NCI-H2196 treated with DMSO at 0.1 percent for 48 hours (cell line): ENCODE measurements around the gene PGLYRP3.
"Not testable (repeated sequence)": the region's sequence is repeated elsewhere in the genome, so short reads cannot be mapped to it uniquely, and the experiment has no call there.

Experiments
- DNase-seq: peaks from one replicate; lab custom pipeline; 2025; ENCODE audit not compliant: unreplicated experiment; lab: John Stamatoyannopoulos, UW

The PGLYRP3 gene

DNA sequence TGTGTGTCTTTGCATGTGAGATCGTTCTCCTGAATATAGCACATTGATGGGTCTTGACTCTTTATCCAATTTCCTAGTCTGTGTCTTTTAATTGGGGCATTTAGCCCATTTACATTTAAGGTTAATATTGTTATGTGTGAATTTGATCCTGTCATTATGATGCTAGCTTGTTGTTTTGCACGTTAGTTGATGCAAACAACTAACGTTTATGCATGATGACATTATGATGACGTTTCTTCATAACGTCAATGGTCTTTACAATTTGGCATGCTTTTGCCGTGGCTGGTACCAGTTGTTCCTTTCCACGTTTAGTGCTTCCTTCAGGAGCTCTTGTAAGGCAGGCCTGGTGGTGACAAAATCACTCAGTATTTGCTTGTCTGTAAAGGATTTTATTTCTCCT lies 5.4 kb upstream of the PGLYRP3 start:
- DNase-seq: not testable (repeated sequence)

DNA sequence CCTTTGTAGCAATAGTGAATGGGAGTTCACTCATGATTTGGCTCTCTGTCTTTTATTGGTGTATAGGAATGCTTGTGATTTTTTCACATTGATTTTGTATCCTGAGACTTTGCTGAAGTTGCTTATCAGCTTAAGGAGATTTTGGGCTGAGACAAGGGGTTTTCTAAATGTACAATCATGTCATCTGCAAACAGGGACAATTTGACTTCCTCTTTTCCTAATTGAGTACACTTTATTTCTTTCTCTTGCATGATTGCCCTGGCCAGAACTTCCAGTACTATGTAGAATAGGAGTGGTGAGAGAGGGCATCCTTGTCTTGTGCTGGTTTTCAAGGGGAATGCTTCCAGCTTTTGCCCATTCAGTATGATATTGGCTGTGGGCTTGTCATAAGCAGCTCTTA lies 3.3 kb upstream of the PGLYRP3 start:
- not testable (repeated sequence) for DNase-seq

GRCh38 chr1:153314388-153314787 lies 1.6 kb upstream of the PGLYRP3 start:
- not testable (repeated sequence) for DNase-seq

DNA sequence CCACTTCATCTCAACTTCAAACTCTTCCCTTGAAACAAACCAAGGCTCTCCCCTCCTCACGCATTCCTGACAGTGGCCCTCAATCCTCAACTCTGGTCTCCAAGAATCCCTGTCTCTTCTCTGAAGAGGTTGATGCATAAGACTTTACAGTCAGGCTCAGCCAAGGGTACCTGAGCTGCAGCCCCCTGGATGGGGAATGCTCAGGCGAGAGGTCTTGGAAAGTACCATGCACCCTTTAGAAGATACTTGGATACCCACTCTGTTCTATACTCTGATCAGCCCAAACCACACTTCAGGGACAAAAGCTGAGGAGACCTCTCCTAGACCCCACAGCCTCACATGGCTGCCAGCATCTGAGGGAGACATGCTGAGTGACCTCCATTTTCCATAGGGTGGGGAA lies 536 bp upstream of the PGLYRP3 start:
- DNase-seq: no peak

- DNase-seq: no peak
Observed at GRCh38 chr1:153310526-153310925, 2.2 kb downstream of the PGLYRP3 start.

DNA sequence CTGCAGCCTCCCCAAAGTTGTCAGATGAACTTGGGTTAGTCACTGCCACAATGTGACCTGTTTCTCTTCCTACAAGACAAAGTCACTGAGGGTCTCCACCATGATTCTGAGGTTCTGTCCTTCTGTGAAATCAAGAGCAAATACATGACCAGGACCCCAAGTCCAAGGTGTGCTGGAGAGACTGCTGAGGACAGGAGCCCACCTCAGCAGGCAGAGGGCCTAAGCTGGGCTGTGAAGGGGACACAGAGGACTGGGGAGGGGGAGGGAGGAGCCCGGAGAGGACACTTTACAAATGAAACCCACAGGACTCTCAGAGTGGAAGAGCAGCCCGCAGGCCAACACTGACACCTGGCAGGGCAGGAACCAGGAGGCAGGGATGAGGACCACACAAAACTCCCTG lies 3.3 kb downstream of the PGLYRP3 start:
- DNase-seq: no peak

DNA sequence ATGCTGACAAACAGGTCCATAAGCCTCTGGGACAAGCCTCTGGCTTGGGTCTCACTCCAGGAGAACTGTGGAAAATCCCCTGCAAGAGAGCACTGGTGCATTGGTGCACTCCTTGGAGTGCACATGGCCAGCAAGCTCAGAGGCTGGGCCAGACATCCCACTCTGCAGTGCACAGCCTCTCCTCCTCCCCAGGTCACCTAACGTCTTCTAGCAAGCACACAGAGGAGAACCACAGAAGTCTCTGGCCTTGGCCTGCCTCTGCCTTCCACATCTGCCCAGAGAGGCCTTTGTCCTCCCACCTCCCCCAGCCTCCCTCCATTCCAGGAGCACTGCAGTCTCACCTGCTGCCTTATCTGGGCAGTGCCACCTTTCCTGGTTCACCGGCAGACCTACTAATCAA lies 4.2 kb downstream of the PGLYRP3 start:
- no peak for DNase-seq

DNA sequence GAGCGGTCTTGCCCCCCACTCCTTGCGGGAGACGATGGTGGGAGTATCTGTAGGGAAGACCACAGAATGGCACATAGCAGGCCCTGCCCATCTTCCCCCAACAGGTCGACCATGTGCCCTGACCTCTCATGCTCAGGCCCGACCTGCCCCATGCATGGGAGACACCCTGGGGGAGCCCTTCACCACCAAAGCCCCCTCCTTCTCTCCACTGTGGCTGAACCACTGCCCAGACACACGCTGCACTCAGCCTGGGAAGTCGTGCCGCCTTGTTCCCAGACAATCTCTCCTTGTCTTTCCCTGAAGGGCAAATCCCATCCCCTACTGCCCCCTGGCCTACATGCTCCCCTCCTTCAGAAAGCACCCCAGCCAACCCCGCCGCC lies 5.5 kb downstream of the PGLYRP3 start:
- no peak for DNase-seq

GRCh38 chr1:153306303-153307220 lies 6.2 kb downstream of the PGLYRP3 start:
- no peak for DNase-seq

DNA sequence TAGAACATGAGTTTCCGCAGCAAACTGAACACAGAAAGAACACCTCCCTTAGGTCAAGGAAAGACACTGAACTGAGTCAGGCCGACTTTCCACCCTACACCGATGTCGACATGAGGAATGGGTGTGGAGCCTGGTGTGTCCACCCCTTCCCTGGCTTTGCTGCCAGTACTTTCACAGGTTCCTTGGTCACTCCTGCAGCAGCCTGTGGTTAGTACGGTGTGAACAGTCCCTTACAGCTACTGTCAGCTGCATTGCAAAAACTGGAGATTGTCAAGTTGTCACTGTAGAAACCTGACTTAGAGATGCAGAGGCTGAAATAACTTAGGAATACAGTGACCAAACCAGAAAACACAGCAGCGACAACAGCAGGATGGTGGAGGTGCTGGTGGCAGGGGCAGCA lies 7.1 kb downstream of the PGLYRP3 start:
- DNase-seq: no peak

- DNase-seq: no peak
Observed at GRCh38 chr1:153302308-153302707, 10.4 kb downstream of the PGLYRP3 start.

GRCh38 chr1:153293851-153294250 lies 18.9 kb downstream of the PGLYRP3 start:
- DNase-seq: no peak

- DNase-seq: no peak
Observed at GRCh38 chr1:153293480-153293775, 19.3 kb downstream of the PGLYRP3 start.

DNA sequence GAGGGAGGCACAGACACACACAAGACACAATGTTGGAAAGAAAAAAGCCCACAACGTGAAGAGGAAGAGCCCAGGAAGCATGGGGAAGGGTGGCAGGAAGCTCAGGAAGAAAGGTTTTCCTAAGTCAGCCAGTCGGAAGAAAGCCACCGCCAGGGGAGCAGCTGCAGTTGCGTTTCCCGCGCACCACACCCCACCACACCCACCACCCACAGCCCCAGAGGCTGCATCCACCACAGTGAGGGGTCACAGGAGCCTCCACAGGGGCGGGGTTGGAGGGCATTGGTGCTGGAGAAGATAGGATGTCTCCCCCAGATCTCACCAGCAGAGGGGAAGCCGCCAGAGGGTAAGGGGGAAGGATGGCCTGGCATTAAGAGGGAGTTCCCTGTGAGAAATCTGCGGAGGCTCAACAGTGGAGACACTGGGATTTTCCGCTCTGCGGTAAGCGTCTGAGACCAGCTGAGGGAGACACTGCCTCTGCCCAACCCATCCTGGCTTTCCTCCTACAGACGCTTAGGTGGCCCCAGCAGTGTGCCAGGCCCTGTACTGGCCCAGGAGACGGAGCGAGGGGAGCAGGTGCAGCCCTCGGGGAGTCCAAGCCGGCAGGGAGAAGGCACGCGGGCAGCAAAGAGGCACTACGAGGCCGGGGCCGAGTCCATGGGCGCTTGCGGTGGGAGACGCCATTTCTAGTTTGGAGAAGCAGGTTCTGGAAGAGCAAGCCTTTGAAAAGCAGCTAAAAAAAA lies 19.8 kb downstream of the PGLYRP3 start:
- DNase-seq: no peak

DNA sequence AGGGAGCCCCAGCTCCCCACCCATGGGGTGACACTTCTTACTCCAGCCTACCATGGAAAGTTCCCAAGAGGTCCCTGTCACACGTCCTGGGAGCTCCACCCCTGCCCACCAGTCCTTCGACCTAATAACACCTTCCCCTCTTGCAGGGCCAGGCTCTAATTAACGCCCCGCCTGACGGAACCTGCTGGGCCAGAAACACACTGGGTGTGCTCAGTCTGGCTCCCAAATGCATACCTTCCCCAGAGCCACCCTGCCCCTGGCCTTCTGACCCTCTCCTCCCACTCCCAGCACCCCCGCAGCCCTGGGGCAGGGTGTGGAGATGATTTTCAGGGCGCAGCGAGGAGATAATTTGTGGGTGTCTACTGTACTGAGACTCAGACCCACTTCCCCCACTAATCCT lies 20.6 kb downstream of the PGLYRP3 start:
- DNase-seq: no peak

DNA sequence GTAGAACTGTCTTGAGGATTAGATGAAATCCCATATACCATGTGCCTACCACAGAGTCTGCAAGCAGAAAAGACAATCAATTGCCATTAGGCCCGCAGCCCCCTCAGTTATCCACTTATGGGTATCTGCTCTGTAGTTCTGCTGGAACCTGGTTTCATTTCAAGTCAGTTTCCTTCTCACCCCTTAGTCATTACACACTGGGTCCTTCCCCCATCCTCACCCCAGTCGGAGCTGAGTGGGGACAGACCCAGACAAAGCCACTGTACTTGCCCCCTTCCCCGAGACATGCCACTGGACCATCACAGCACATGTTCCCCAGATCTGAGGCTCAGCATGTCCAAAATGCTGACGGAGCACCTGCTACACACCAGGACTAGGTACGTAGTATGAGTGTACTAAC lies 21.2 kb downstream of the PGLYRP3 start:
- no peak for DNase-seq

DNA sequence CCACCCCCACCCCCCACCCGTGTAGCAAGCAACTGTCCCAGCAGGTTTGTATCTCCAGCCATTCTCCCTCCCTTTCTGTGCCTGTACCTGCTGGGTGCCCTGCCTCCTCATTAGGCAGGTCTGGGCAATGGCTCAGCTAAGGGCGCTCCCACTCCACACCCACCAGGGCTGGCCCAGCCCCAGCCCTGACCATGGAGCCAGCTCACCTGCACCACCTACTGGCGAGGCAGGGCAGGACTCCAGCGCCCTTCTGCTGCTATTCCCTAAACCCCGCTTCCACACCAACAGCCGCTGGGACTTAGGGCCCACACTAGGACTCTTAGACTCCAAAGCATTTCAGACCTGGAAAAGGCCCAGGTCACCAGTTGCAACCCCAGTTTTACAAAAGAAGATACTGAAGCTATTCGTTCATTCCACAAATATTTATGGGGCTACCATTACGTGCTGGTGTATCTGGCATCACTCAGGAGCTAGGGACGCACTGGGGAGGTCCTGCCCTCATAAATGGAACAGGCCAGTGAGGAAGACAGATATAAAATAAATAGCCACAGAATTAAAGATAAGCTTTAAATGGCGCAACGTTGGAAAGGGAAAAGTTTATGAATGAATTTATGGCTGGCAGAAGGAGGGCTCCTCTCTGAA lies 24.0 kb downstream of the PGLYRP3 start:
- no peak for DNase-seq

GRCh38 chr1:153277852-153278251 lies 34.9 kb downstream of the PGLYRP3 start:
- DNase-seq: no peak

DNA sequence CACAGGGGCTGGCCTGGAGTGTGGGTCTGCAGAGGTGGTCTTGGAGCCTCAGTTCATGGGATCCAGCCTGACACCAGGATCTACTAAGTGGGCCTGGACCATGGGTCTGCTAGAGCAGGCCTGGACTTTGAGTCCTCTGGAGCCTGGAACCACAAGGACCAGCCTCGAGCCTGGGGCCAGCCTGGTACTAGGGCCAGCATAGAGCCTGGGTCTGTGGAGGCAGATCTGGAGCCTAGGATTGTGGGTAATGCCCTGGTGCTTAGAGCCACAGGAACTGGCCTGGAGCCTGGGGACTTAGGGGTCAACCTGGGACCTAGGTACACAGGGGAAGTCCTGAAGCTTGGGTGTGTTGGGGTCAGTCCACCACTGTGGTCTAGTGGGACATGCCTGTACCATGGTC lies 40.6 kb downstream of the PGLYRP3 start:
- DNase-seq: no peak

- DNase-seq: no peak
Observed at GRCh38 chr1:153271711-153272110, 41.0 kb downstream of the PGLYRP3 start.

DNA sequence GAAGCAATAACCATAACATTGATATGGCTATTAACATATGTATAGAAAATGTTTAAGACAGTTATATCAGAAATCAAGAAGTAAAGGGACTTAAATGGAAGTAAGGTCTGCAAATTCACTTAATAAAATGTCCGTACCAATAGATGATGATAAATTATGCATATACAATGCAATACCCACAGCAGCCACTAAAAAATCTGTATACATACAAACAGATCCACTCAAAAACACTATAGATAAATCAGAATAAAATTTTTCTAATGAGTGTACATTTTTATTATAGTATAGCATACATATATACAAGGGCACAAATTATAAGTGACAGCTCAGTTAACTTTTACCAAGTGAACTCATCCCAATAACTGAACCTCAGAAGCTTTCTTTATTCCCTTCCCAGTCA lies 47.3 kb downstream of the PGLYRP3 start:
- no peak for DNase-seq
